ENCODE measurements around the gene NPIPA2.
"Not testable (repeated sequence)": the region's sequence is repeated elsewhere in the genome, so short reads cannot be mapped to it uniquely, and the experiment has no call there.

Gene NPIPA2

GRCh38 chr16:14742273-14743128 lies at the start of gene NPIPA2:
Gene NPIPA2, plus strand, starts transcription at chr16:14742533. Its CDS starts 5,533 bp downstream, at chr16:14748066.
- DNase-seq = not testable (repeated sequence)

- DNase-seq = not testable (repeated sequence)
Observed at GRCh38 chr16:14694129-14694528, 48.2 kb upstream of the NPIPA2 start, which contains the start of gene PLA2G10. Gene PLA2G10, minus strand, starts transcription at chr16:14694308. Its CDS starts 79 bp downstream, at chr16:14694229.

- DNase-seq = not testable (repeated sequence)
Observed at GRCh38 chr16:14701859-14702258, 40.5 kb upstream of the NPIPA2 start.

- not testable (repeated sequence) for DNase-seq
Observed at GRCh38 chr16:14702672-14703071, 39.7 kb upstream of the NPIPA2 start.

GRCh38 chr16:14703156-14704011 lies 38.9 kb upstream of the NPIPA2 start, which contains the start of gene NPIPA3:
Gene NPIPA3, plus strand, starts transcription at chr16:14703411. Its CDS starts 5,533 bp downstream, at chr16:14708944.
- DNase-seq = not testable (repeated sequence)

GRCh38 chr16:14733233-14733632 lies 9.1 kb upstream of the NPIPA2 start:
- not testable (repeated sequence) for DNase-seq

GRCh38 chr16:14740832-14741385 lies 1.4 kb upstream of the NPIPA2 start:
- DNase-seq = not testable (repeated sequence)

GRCh38 chr16:14741794-14742193 lies 539 bp upstream of the NPIPA2 start:
- not testable (repeated sequence) for DNase-seq

GRCh38 chr16:14773654-14774053 lies 31.3 kb downstream of the NPIPA2 start:
- DNase-seq = not testable (repeated sequence)

GRCh38 chr16:14775624-14776023 lies 33.3 kb downstream of the NPIPA2 start:
- DNase-seq = not testable (repeated sequence)

- DNase-seq = not testable (repeated sequence)
Observed at GRCh38 chr16:14776763-14777162, 34.4 kb downstream of the NPIPA2 start.

GRCh38 chr16:14779368-14779877 lies 37.1 kb downstream of the NPIPA2 start:
- not testable (repeated sequence) for DNase-seq

- not testable (repeated sequence) for DNase-seq
Observed at GRCh38 chr16:14786180-14786579, 43.8 kb downstream of the NPIPA2 start.

- DNase-seq = not testable (repeated sequence)
Observed at GRCh38 chr16:14789577-14789976, 47.2 kb downstream of the NPIPA2 start.

GRCh38 chr16:14790320-14790956 lies 48.1 kb downstream of the NPIPA2 start:
- not testable (repeated sequence) for DNase-seq

GRCh38 chr16:14792914-14793313 lies 50.6 kb downstream of the NPIPA2 start:
- DNase-seq = not testable (repeated sequence)

- not testable (repeated sequence) for DNase-seq
Observed at GRCh38 chr16:14797558-14797957, 55.2 kb downstream of the NPIPA2 start.

GRCh38 chr16:14803577-14803976 lies 61.2 kb downstream of the NPIPA2 start:
- not testable (repeated sequence) for DNase-seq

GRCh38 chr16:14807184-14807678 lies 64.9 kb downstream of the NPIPA2 start:
- DNase-seq = not testable (repeated sequence)

- DNase-seq = not testable (repeated sequence)
Observed at GRCh38 chr16:14813890-14814289, 71.6 kb downstream of the NPIPA2 start.

Data from activated T-cell treated with anti-CD3 and anti-CD28 coated beads for 4 hours (primary cell).